Large intestine (tissue), 3 donors: ENCODE data around the gene OR5K4. TPM values are rescaled to one million over a fixed set of nuclear protein-coding genes. Genes with fewer than 3 reads are reported as not detected.

Experiments
- DNase-seq, 2 donors: peaks; one replicate each; pipeline versions ENCODE4 v3.0.0 to v3.0.0-alpha.2; 2013
- H3K27ac ChIP-seq: one replicate; pipeline ENCODE4 v1.5.1; 2013; ENCODE audit warnings: low read length
- H3K27me3 ChIP-seq: 2 replicates; pipeline ENCODE4 v1.6.1; 2013; ENCODE audit warnings: low read length; ENCODE audit not compliant: control insufficient read depth, insufficient read depth
- H3K36me3 ChIP-seq: 2 replicates; pipeline ENCODE4 v1.6.1; 2013; ENCODE audit warnings: low read length; ENCODE audit not compliant: control insufficient read depth, insufficient read depth
- H3K4me1 ChIP-seq: one replicate; pipeline ENCODE4 v1.6.1; 2013; ENCODE audit warnings: low read length; ENCODE audit not compliant: control insufficient read depth, insufficient read depth
- H3K4me3 ChIP-seq: one replicate; pipeline ENCODE4 v1.5.1; 2013; ENCODE audit warnings: low read length
- H3K9me3 ChIP-seq: one replicate; pipeline ENCODE4 v1.6.1; 2013; ENCODE audit warnings: mild to moderate bottlenecking, low read depth, low read length, moderate library complexity; ENCODE audit not compliant: control insufficient read depth
- WGBS: methylation state at CpG from one replicate; pipeline ENCODE4 v1.1.5; 2013; ENCODE audit warnings: low lambda C conversion rate; ENCODE audit not compliant: insufficient coverage; 5-methylcytosine and 5-hydroxymethylcytosine counted together
- polyA plus RNA-seq: library from polyadenylated mRNA; unstranded; fragments of 120-200 nt; gene quantifications from one replicate; pipeline ENCODE4 v1.2.1, GENCODE V29; 2013

OR5K4 gene
- polyA plus RNA-seq, 1 donor, result not detected

DNA sequence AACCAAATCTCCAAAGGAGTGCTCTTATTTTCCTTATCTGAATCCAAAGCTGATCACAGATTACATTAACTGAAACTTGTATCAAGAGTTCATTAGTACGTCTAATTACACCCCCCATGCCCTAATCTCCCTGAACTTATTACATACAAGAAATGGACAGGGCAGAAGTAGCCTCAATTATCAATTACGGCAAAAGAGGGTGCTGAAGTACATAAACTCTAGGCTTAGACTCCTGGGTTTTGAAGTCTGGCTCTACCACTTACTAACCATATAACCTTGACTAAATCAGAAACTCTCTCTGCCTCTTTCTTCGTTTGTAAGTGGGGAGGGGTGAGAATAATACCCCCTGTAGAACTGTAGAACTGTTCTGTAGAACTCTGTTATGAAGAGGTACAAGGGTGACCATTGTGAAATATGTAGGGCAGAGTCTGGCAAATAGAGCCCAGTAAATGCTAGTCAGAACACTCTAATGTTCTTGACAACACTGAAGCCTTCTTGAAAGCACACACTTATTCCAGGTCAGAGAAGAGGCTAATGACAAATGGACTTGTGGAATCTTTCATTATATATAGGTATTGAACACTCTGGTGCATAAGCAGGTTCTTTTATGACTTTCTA, 19.6 kb upstream of the OR5K4 start:
- Histone ChIP-seq H3K27me3 (no peaks in the 10 kb centered on the region), H3K4me3 (no peak overlapping the region), H3K36me3 (no peaks in the 10 kb centered on the region), H3K9me3 (no peaks in the 10 kb centered on the region), H3K27ac (no peak overlapping the region), H3K4me1 (no peaks in the 10 kb centered on the region)
- 63% methylated on average over 2 of the region's 3 CpGs for WGBS
- DNase-seq, result no peak

DNA sequence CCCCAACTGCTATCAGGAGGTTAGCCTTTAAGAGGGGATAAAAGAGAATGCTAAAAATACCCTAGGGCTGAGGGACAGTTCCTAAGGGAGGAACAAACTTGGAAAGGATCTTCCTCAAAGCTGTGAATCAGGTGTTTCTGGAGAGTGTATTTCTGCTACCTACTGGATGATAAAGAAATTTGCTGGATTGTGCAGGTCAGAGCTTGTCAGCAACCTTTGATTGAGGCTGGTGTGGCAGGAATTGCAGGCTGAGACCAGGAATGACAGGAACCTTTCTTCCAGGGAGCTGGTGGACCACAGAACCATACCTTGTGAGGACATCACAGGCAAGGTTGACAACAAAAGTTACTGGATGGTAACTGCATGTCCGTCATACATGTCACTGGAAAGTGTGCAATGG, 14.6 kb upstream of the OR5K4 start:
- no peak for DNase-seq
- no peaks in the 10 kb centered on the region for H3K9me3 ChIP-seq
- no peaks in the 10 kb centered on the region for H3K36me3 ChIP-seq
- no peak overlapping the region for H3K4me3 ChIP-seq
- H3K27me3 ChIP-seq, result no peaks in the 10 kb centered on the region
- WGBS, result no CpG with 5 or more reads among the region's 1 CpG
- H3K4me1 ChIP-seq, result no peaks in the 10 kb centered on the region
- no peak overlapping the region for H3K27ac ChIP-seq

DNA sequence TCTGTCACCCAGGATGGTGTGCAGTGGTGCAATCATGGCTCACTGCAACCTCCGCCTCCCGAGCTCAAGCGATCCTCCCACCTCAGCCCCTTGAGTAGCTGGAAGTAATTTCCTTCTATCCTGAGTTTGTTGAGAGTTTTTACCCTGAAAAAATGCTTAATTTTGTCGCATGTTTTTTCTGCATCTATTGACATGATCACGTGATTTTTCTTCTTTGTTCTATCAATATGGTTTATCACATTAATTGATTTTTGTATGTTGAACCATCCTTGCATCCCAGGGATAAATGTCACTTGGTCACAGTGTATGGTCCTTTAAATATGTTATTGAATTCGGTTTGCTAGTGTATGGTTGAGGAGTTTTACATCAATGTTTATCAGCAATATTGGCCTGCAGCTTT, 11.9 kb upstream of the OR5K4 start:
- Histone ChIP-seq H3K4me3 (no peak overlapping the region), H3K27ac (no peak overlapping the region), H3K36me3 (no peaks in the 10 kb centered on the region), H3K9me3 (no peaks in the 10 kb centered on the region), H3K4me1 (no peaks in the 10 kb centered on the region), H3K27me3 (no peaks in the 10 kb centered on the region)
- 88% methylated on average over 1 of the region's 6 CpGs for WGBS
- DNase-seq, result no peak

DNA sequence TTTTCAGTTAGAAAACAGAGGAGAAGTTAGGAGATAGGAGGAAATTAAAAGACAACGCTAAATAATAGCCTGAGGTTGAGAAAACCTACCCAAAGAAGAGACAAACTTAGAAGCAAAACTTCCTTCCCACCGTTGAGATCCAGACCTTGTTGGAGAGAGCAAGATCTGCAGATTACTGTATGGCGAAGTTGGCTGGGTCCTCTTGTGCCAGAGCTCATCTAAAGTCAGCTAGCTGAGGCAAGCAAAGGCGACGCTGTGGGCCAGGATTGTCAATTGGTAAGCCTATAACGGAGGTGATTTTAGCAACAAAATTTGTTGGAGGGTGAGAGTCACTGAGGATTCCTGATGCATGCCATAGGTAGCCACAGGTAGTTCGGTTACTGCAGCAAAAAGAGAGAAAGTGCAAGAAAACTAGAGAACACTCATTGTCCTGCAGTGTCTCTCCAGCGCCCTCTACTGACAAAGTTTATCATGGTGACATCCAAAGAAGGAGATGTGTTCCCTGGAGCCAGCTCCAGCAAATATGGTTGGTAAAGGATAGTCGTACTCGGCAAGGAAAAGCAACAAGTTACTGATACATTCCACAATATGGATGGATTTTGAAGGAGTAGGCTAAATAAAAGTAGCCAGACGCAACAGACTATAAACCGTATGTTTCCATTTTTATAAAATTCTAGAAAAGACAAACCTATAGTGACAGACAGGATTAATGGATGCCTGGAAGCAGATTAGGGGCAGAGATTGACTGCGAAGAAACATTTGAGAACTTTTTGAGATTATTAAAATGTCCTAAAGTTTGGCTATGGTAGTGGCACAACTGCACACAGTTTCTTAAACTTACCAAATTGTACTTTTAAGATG, 9.8 kb upstream of the OR5K4 start:
- Histone ChIP-seq H3K4me3 (no peak overlapping the region), H3K27me3 (no peaks in the 10 kb centered on the region), H3K4me1 (no peaks in the 10 kb centered on the region), H3K36me3 (no peaks in the 10 kb centered on the region), H3K27ac (no peak overlapping the region), H3K9me3 (no peaks in the 10 kb centered on the region)
- no CpG with 5 or more reads among the region's 13 CpGs for WGBS
- DNase-seq, result peak; percentile 13 to 16

DNA sequence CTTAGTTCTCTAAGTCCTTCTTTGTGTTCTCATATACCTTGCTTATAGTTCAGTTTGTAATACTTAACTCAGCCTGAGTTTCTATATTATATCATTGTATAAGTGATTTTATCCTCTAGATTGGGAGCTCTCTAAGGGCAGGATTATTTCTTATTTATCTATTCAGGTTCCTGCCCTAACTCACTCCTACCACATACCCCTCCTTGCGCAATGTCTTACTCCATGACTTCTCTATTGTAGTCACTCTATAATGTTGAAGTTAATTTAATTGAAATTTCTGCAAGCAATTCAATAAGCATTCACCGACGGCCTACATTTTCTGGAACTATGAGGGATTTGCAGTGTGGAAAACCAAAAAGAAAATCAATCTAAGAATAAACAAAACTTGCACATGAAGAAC, 3.6 kb upstream of the OR5K4 start:
- H3K27ac ChIP-seq, result no peak overlapping the region
- WGBS, result 97% methylated on average over 3 of the region's 3 CpGs

DNA sequence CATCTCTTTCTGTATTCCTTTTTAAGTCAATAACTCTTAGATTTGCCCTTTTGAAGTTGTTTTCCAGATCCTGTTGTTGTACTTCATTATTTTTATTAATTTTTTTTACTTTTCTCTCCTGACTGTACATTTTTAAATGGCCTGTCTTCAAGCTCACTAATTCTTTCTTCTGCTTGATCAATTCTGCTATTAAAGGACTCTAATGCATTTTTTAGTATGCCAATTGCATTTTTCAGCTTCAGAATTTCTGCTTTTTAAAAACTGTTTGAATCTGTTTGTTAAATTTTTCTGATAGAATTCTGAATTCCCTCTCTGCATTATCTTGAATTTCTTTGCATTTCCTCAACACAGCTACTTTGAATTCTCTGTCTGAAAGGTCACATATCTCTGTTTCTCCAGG, 5.6 kb downstream of the OR5K4 start:
- Histone ChIP-seq H3K27ac (no peak overlapping the region), H3K36me3 (no peaks in the 10 kb centered on the region), H3K4me1 (no peaks in the 10 kb centered on the region), H3K27me3 (no peaks in the 10 kb centered on the region), H3K4me3 (no peak overlapping the region), H3K9me3 (no peaks in the 10 kb centered on the region)
- no peak for DNase-seq

More for the DNA sequence above, 3.6 kb upstream of the OR5K4 start:
- Histone ChIP-seq H3K4me3 (no peak overlapping the region), H3K4me1 (no peaks in the 10 kb centered on the region), H3K36me3 (no peaks in the 10 kb centered on the region), H3K9me3 (no peaks in the 10 kb centered on the region), H3K27me3 (no peaks in the 10 kb centered on the region)
- no peak for DNase-seq

DNA sequence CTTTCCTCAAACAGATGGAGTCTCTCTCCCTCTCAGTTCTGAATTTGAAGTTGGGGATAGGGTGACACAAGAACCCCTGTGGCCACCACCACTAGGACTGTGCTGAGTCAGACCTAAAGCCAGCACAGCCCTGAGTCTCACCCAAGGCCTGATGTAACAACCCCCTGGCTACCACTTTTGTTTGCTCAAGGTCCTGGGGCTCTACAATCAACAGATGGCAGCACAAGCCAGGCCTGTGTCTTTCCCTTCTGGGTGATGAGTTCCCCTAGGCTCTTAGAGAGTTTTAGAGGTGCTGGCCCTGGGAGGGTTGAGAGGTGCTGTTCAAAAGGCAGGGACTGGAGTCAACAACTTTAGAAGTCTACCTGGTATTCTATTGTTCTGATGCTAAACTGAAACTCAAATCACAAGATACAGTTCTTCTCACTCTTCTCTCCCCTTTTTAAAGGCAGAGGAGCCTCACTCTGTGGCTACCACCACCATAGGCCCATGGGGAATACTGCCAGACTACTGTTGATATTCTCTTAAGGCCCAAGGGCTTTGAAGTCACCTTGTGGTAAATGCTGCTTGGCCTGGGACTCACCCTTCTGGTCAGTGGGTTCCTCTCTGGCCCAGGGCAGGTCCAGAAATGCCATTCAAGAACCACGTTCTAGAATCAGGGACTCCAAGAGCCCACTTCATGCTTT, 6.5 kb downstream of the OR5K4 start:
- no CpG with 5 or more reads among the region's 1 CpG for WGBS
- Histone ChIP-seq H3K4me1 (no peaks in the 10 kb centered on the region), H3K36me3 (no peaks in the 10 kb centered on the region), H3K9me3 (no peaks in the 10 kb centered on the region), H3K4me3 (no peak overlapping the region), H3K27me3 (no peaks in the 10 kb centered on the region), H3K27ac (no peak overlapping the region)
- DNase-seq, result no peak

DNA sequence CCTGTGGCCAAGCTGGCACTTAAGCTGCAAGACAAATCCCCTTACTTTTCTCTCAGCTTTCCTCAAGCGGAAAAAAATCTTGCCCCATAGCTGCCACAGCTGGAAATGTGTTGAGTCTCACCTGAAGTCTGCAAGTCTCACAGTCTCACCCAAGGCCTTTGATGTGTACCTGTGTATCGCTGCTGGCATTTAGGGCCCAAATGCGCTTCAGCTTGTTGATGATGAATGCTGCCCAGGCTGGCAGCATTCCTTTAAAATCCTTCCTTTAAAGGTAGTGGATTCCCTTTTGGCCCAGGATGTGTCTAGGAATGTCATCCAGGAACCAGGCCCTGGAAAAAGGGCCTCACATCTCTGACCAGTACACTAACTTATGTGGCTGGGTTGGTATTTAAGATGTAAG, 7.0 kb downstream of the OR5K4 start:
- no peaks in the 10 kb centered on the region for H3K9me3 ChIP-seq
- no peaks in the 10 kb centered on the region for H3K36me3 ChIP-seq
- H3K27me3 ChIP-seq, result no peaks in the 10 kb centered on the region
- H3K4me3 ChIP-seq, result no peak overlapping the region
- H3K27ac ChIP-seq, result no peak overlapping the region
- DNase-seq, result no peak
- WGBS, result no CpG with 5 or more reads among the region's 3 CpGs
- no peaks in the 10 kb centered on the region for H3K4me1 ChIP-seq

DNA sequence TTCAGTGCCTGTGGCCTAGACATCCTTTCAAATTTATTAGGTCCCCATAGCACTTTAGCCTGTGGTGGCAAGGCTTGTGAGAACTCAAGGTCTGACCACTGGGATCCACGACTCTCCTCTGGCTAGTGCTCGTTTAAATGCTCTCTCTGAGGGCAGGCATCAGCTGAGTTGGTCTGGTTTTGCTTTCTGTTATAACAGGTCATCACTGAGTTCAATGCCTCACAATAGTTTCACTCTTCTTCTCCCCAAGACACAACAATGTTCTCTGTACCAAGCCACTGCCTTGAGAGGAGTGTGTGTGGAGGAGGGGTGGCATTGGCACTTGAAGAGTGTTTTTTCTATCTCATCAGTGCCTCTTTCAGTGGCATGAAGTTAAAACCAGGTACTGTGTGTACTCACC, 7.6 kb downstream of the OR5K4 start:
- no peaks in the 10 kb centered on the region for H3K4me1 ChIP-seq
- H3K4me3 ChIP-seq, result no peak overlapping the region
- H3K27ac ChIP-seq, result no peak overlapping the region
- no CpG with 5 or more reads among the region's 2 CpGs for WGBS
- no peaks in the 10 kb centered on the region for H3K36me3 ChIP-seq
- H3K27me3 ChIP-seq, result no peaks in the 10 kb centered on the region
- no peaks in the 10 kb centered on the region for H3K9me3 ChIP-seq
- no peak for DNase-seq

DNA sequence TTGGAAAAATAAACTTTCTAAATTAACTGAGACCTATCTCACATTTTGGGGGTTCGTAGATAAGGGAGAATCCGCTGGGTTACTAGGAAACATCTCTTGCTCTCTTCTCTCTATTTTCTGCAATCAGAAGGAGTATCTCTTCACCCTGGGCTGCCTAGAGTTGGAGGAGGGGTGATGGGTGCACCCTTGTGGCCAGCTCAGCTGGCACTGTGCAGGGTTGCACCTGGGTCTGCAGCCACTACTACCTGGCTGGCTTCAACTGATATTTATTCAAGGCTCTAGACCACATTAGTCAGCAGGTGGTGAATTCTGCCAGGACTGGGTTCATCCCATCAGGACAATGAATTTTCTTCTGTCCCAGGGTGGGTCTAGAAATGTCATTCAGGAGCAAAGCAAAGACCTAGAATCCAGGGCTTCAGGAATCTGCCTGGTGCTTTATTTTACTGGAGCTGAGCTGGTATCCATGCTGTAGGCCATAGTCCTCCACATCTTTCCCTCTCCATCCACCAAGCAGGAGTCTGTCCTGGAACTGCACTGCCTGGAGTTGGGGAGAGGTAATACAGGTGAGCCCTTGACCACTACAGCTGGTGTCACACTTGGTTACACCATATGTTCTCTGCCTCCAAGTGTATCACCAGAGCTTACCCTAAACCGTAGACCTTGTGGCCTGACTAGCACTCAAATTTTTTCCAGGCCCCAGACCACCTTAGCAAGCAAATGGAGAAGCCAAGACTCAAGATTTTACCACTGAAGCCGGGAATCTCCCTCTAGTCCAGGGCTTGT, 14.0 kb downstream of the OR5K4 start:
- Histone ChIP-seq H3K27me3 (no peaks in the 10 kb centered on the region), H3K9me3 (no peaks in the 10 kb centered on the region), H3K27ac (no peak overlapping the region), H3K4me3 (no peak overlapping the region), H3K4me1 (no peaks in the 10 kb centered on the region), H3K36me3 (no peaks in the 10 kb centered on the region)
- no peak for DNase-seq
- WGBS, result no CpG with 5 or more reads among the region's 4 CpGs
